HFF-Myc (cell line): ENCODE data around the gene ARFIP1.
"Not testable (repeated sequence)": the region's sequence is repeated elsewhere in the genome, so short reads cannot be mapped to it uniquely, and the experiment has no call there.

Experiments
- DNase-seq: peaks from one replicate; pipeline ENCODE4 v3.0.0-alpha.2; 2011; ENCODE audit warnings: low read depth; ENCODE audit errors: extremely low read depth
- H3K4me3 ChIP-seq: replicated peaks from 2 replicates; pipeline ENCODE4 v1.5.1; 2011; ENCODE audit warnings: low read depth, mild to moderate bottlenecking, control low read depth, low read length
- TF ChIP-seq, protein P1 (sequence below): IDR thresholded peaks from 2 replicates; pipeline ENCODE4 v1.5.1; 2012; ENCODE audit warnings: mild to moderate bottlenecking, low read depth, low read length, control low read depth; ENCODE audit errors: missing control alignments

Gene ARFIP1

DNA sequence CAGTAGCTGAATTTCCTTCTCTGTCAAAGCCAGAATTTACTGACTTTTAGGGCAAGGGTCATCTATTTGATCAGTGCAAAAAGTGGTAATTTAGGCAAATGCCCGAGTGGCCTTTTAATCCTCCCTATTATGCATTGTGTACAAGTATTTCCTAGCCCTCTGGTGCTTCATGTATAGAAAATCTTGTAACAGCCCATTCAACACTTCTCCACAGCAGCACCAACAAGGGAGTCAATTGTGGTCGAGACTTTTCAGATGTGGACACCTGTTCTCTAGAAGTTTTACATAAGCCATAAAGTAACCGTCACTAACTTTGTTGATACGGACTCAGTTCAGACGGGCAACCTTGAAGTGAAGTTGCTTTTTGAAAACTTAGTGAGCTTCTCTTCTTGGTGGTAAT, 105.4 kb downstream of the ARFIP1 start:
- H3K4me3 ChIP-seq: no peak overlapping the region
- DNase-seq: no peak

GRCh38 chr4:152886201-152886600, 106.4 kb downstream of the ARFIP1 start:
- TF ChIP-seq, protein P1, sequence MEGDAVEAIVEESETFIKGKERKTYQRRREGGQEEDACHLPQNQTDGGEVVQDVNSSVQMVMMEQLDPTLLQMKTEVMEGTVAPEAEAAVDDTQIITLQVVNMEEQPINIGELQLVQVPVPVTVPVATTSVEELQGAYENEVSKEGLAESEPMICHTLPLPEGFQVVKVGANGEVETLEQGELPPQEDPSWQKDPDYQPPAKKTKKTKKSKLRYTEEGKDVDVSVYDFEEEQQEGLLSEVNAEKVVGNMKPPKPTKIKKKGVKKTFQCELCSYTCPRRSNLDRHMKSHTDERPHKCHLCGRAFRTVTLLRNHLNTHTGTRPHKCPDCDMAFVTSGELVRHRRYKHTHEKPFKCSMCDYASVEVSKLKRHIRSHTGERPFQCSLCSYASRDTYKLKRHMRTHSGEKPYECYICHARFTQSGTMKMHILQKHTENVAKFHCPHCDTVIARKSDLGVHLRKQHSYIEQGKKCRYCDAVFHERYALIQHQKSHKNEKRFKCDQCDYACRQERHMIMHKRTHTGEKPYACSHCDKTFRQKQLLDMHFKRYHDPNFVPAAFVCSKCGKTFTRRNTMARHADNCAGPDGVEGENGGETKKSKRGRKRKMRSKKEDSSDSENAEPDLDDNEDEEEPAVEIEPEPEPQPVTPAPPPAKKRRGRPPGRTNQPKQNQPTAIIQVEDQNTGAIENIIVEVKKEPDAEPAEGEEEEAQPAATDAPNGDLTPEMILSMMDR: no peak

More for the DNA sequence above, 105.4 kb downstream of the ARFIP1 start:
- TF ChIP-seq, protein P1: no peak

GRCh38 chr4:152887981-152888380, 108.2 kb downstream of the ARFIP1 start:
- H3K4me3 ChIP-seq: no peak overlapping the region
- no peak for DNase-seq
- TF ChIP-seq, protein P1: no peak

More at GRCh38 chr4:152886201-152886600, 106.4 kb downstream of the ARFIP1 start:
- H3K4me3 ChIP-seq: no peak overlapping the region
- DNase-seq: no peak

GRCh38 chr4:152892974-152893373, 113.2 kb downstream of the ARFIP1 start:
- TF ChIP-seq, protein P1: no peak
- no peak for DNase-seq

GRCh38 chr4:152894673-152895072, 114.9 kb downstream of the ARFIP1 start:
- TF ChIP-seq, protein P1: no peak
- no peak for DNase-seq
- no peak overlapping the region for H3K4me3 ChIP-seq

More at GRCh38 chr4:152892974-152893373, 113.2 kb downstream of the ARFIP1 start:
- no peak overlapping the region for H3K4me3 ChIP-seq

- TF ChIP-seq, protein P1: no peak
- no peak for DNase-seq
- no peak overlapping the region for H3K4me3 ChIP-seq
These were observed 117.1 kb downstream of the ARFIP1 start for GRCh38 chr4:152896811-152897210.

DNA sequence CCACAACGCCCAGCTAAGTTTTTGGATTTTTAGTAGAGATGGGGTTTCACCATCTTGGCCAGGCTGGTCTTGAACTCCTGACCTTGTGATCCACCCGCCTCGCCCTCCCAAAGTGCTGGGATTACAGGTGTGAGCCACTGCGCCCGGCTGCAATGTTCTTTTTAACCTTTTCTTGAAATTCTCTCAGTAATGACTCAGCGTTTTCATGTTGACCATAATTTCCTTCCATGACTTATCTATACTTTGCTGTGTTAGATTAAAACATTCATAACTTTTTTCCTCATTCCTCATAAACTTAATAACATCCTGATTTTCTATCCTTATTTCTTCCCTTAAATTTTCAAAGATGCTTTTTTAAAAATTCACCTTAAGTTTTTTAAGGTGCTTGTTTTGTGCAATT, 118.4 kb downstream of the ARFIP1 start:
- H3K4me3 ChIP-seq, DNase-seq: not testable (repeated sequence)
